Urinary bladder (tissue), 4 donors: ENCODE measurements around the gene TRAPPC5. TPM values are rescaled to one million over a fixed set of nuclear protein-coding genes. Genes with fewer than 3 reads are reported as not detected.
A peak's percentile ranks its signal among the peaks of the same experiment; 100 is the strongest.

Source experiments
- DNase-seq: peaks from one replicate; pipeline ENCODE4 v3.0.0-alpha.2; 2015; ENCODE audit errors: extremely low spot score
- H3K27ac ChIP-seq: one replicate; pipeline ENCODE4 v1.5.1; 2013; ENCODE audit warnings: low read depth, mild to moderate bottlenecking, moderate library complexity
- H3K36me3 ChIP-seq: one replicate; pipeline ENCODE4 v1.6.1; 2013; ENCODE audit warnings: mild to moderate bottlenecking, moderate library complexity; ENCODE audit not compliant: insufficient read depth
- H3K4me1 ChIP-seq: one replicate; pipeline ENCODE4 v1.6.1; 2013; ENCODE audit warnings: mild to moderate bottlenecking, moderate library complexity; ENCODE audit not compliant: insufficient read depth
- H3K4me3 ChIP-seq: one replicate; pipeline ENCODE4 v1.5.1; 2013; ENCODE audit warnings: low read depth, low read length
- WGBS: extraction: QIAGEN DNeasy Blood & Tissue Kit; methylation state at CpG from one replicate; pipeline ENCODE4 v1.1.7; 2013; 5-methylcytosine and 5-hydroxymethylcytosine counted together
- polyA plus RNA-seq: library from polyadenylated mRNA; stranded (reverse); fragments of 200-250 nt; gene quantifications from one replicate; pipeline ENCODE4 v1.2.3, GENCODE V29; 2013
- total RNA-seq: library from RNA; depleted of rRNA; stranded (reverse); fragments of >200 nt; gene quantifications from one replicate; pipeline ENCODE4 v1.2.3, GENCODE V29; 2014
- donor health status: healthy with polysubstance abuse.
- donor health status: healthy.

Gene TRAPPC5
- total and polyA plus RNA-seq, 2 donors = 21.6 to 112 TPM

GRCh38 chr19:7674010-7675005 lies 6.3 kb upstream of the TRAPPC5 start:
- no peak for DNase-seq
- Histone ChIP-seq H3K27ac (no peak overlapping the region), H3K36me3 (no peaks in the 10 kb centered on the region), H3K4me3 (no peak overlapping the region), H3K4me1 (no peaks in the 10 kb centered on the region)
- WGBS = 49% methylated on average over 21 of the region's 21 CpGs

GRCh38 chr19:7676376-7676775 lies 4.3 kb upstream of the TRAPPC5 start:
- Histone ChIP-seq H3K36me3 (no peaks in the 10 kb centered on the region), H3K4me3 (no peak overlapping the region), H3K4me1 (no peaks in the 10 kb centered on the region), H3K27ac (no peak overlapping the region)
- no peak for DNase-seq
- 36% methylated on average over 7 of the region's 7 CpGs for WGBS

- Histone ChIP-seq H3K36me3 (no peaks in the 10 kb centered on the region), H3K4me3 (no peak within 1 kb of the TSS), H3K4me1 (no peaks in the 10 kb centered on the region), H3K27ac (no peak within 1 kb of the TSS)
- DNase-seq = no peak
- WGBS = 44% methylated on average over 10 of the region's 10 CpGs
These were observed 3.8 kb upstream of the TRAPPC5 start, which contains the start of gene MCEMP1 for GRCh38 chr19:7676854-7677253. MCEMP1 (plus strand) TSS chr19:7677090; CDS start chr19:7677121, 31 bp downstream.

- no peak overlapping the region for H3K27ac ChIP-seq
- H3K4me1 ChIP-seq = no peaks in the 10 kb centered on the region
- H3K4me3 ChIP-seq = no peak overlapping the region
- WGBS = 58% methylated on average over 12 of the region's 12 CpGs
- DNase-seq = no peak
- no peaks in the 10 kb centered on the region for H3K36me3 ChIP-seq
These were observed 2.8 kb upstream of the TRAPPC5 start for GRCh38 chr19:7677669-7678311.

GRCh38 chr19:7678971-7679751 lies 1.5 kb upstream of the TRAPPC5 start:
- WGBS = 54% methylated on average over 30 of the region's 30 CpGs
- Histone ChIP-seq H3K27ac (no peak overlapping the region), H3K4me3 (no peak overlapping the region), H3K4me1 (no peaks in the 10 kb centered on the region), H3K36me3 (no peaks in the 10 kb centered on the region)
- DNase-seq = no peak

GRCh38 chr19:7679771-7680605 lies 645 bp upstream of the TRAPPC5 start:
- Histone ChIP-seq H3K4me1 (no peaks in the 10 kb centered on the region), H3K36me3 (no peaks in the 10 kb centered on the region), H3K27ac (no peak overlapping the region), H3K4me3 (no peak overlapping the region)
- 46% methylated on average over 22 of the region's 22 CpGs for WGBS
- DNase-seq = no peak

- peak; percentile 36 for DNase-seq
- no peak overlapping the region for H3K27ac ChIP-seq
- 4% methylated on average over 43 of the region's 43 CpGs for WGBS
- no peaks in the 10 kb centered on the region for H3K4me1 ChIP-seq
- H3K4me3 ChIP-seq = peak overlapping the region; percentile 95
- H3K36me3 ChIP-seq = no peaks in the 10 kb centered on the region
These were observed 924 bp downstream of the TRAPPC5 start for GRCh38 chr19:7681340-7682174.

GRCh38 chr19:7682175-7682855 lies 1.7 kb downstream of the TRAPPC5 start:
- no peak overlapping the region for H3K4me3 ChIP-seq
- no peaks in the 10 kb centered on the region for H3K4me1 ChIP-seq
- H3K36me3 ChIP-seq = no peaks in the 10 kb centered on the region
- H3K27ac ChIP-seq = no peak overlapping the region
- DNase-seq = no peak
- WGBS = 71% methylated on average over 74 of the region's 74 CpGs

GRCh38 chr19:7685546-7686445 lies 5.2 kb downstream of the TRAPPC5 start:
- no peaks in the 10 kb centered on the region for H3K36me3 ChIP-seq
- 41% methylated on average over 19 of the region's 19 CpGs for WGBS
- H3K4me3 ChIP-seq = no peak overlapping the region
- DNase-seq = no peak
- H3K4me1 ChIP-seq = no peaks in the 10 kb centered on the region
- H3K27ac ChIP-seq = no peak overlapping the region

- Histone ChIP-seq H3K4me1 (no peaks in the 10 kb centered on the region), H3K27ac (no peak overlapping the region), H3K4me3 (no peak overlapping the region), H3K36me3 (no peaks in the 10 kb centered on the region)
- WGBS = 87% methylated on average over 12 of the region's 12 CpGs
- DNase-seq = no peak
These were observed 6.5 kb downstream of the TRAPPC5 start for GRCh38 chr19:7687177-7687576.

GRCh38 chr19:7689165-7689564 lies 8.5 kb downstream of the TRAPPC5 start:
- DNase-seq = no peak
- Histone ChIP-seq H3K4me1 (no peaks in the 10 kb centered on the region), H3K4me3 (no peak overlapping the region), H3K27ac (no peak overlapping the region), H3K36me3 (no peaks in the 10 kb centered on the region)
- 41% methylated on average over 23 of the region's 23 CpGs for WGBS
